Fibroblast of the aortic adventitia (primary cell): ENCODE measurements around the gene DCHS2. TPM values are rescaled to one million over a fixed set of nuclear protein-coding genes. Genes with fewer than 3 reads are reported as not detected.

ENCODE experiments used
- DNase-seq: peaks from one replicate; pipeline ENCODE4 v3.0.0-alpha.2; 2010; ENCODE audit warnings: low read depth
- H3K4me3 ChIP-seq: 2 replicates; pipeline ENCODE4 v1.5.1; 2011; ENCODE audit warnings: low read depth, mild to moderate bottlenecking, control low read depth, low read length, moderate library complexity
- CTCF ChIP-seq: IDR thresholded peaks from 2 replicates; pipeline ENCODE4 v1.5.1; 2011; ENCODE audit warnings: mild to moderate bottlenecking, low read length, control low read depth, inconsistent platforms; ENCODE audit not compliant: insufficient read depth
- total RNA-seq: library from RNA; depleted of rRNA; stranded (reverse); fragments of >200 nt; gene quantifications from 2 replicates; pipeline ENCODE4 v1.2.3, GENCODE V29; 2012; ENCODE audit warnings: low replicate concordance

The DCHS2 gene
- total RNA-seq, 1 donor = under 0.01 TPM

GRCh38 chr4:154490234-154490582 is 1.4 kb downstream of the DCHS2 start:
- no peak overlapping the region for H3K4me3 ChIP-seq
- TF ChIP-seq CTCF = no peak
- no peak for DNase-seq

- no peak for DNase-seq
- no peak for TF ChIP-seq CTCF
- H3K4me3 ChIP-seq = no peak overlapping the region
Observed at GRCh38 chr4:154489558-154490233, 1.9 kb downstream of the DCHS2 start.

GRCh38 chr4:154487145-154487544 is 4.5 kb downstream of the DCHS2 start:
- no peak for DNase-seq
- H3K4me3 ChIP-seq = no peak overlapping the region
- TF ChIP-seq CTCF = no peak

GRCh38 chr4:154485127-154485773 is 6.3 kb downstream of the DCHS2 start:
- no peak for DNase-seq
- no peak for TF ChIP-seq CTCF
- H3K4me3 ChIP-seq = no peak overlapping the region

GRCh38 chr4:154478547-154478946 is 13.1 kb downstream of the DCHS2 start:
- TF ChIP-seq CTCF = no peak
- DNase-seq = no peak
- H3K4me3 ChIP-seq = no peak overlapping the region

GRCh38 chr4:154478128-154478527 is 13.5 kb downstream of the DCHS2 start:
- no peak for DNase-seq
- TF ChIP-seq CTCF = no peak
- no peak overlapping the region for H3K4me3 ChIP-seq
